Coronary artery (tissue), 2 donors: ENCODE measurements around the gene CACNB1.
A peak's percentile ranks its signal among the peaks of the same experiment; 100 is the strongest.

ENCODE experiments used
- DNase-seq: peaks from one replicate; pipeline ENCODE4 v3.0.0-alpha.2; 2017; ENCODE audit warnings: low spot score
- H3K27ac ChIP-seq, 2 donors: fragments of 200-600 bp; sonication (generic); one replicate each; pipeline ENCODE4 v1.5.1; 2016 to 2019
- H3K4me3 ChIP-seq: fragments of 200-600 bp; sonication (generic); 2 replicates; pipeline ENCODE4 v1.5.1; 2016; ENCODE audit warnings: mild to moderate bottlenecking, moderate library complexity
- CTCF ChIP-seq: fragments of 200-600 bp; sonication (generic); IDR thresholded peaks from one replicate; pipeline ENCODE4 v1.5.1; 2019; ENCODE audit warnings: antibody characterized with exemption

The CACNB1 gene

GRCh38 chr17:39161962-39162361 lies 35.5 kb downstream of the CACNB1 start:
- no peak for DNase-seq
- H3K27ac ChIP-seq, result no peak overlapping the region
- H3K4me3 ChIP-seq, result no peak overlapping the region
- no peak for TF ChIP-seq CTCF

GRCh38 chr17:39158623-39159022 lies 38.8 kb downstream of the CACNB1 start:
- Histone ChIP-seq H3K4me3 (no peak overlapping the region), H3K27ac (no peak overlapping the region)
- TF ChIP-seq CTCF, result no peak
- DNase-seq, result no peak

DNA sequence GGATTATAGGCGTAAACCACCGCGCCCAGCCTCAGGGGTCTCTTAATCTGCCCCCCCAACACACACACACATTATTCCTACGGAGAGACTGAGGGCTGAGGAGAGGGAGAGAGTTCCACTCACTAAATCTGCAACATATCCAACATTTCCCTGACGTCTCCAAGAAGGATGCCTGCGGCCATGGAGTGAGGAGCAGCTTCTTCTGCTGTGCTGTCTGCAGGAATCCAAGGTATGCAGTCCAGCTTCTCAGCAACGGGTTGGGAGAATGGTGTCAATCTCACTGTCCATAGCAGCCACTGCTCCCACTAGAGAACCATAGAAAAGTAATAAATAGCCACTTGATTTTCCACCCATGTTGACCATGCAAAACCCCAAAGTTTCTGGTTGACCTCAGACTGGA lies 41.0 kb downstream of the CACNB1 start:
- no peak for DNase-seq
- TF ChIP-seq CTCF, result no peak
- Histone ChIP-seq H3K4me3 (no peak overlapping the region), H3K27ac (no peak overlapping the region)

- Histone ChIP-seq H3K27ac (no peak overlapping the region), H3K4me3 (no peak overlapping the region)
- DNase-seq, result no peak
- TF ChIP-seq CTCF, result no peak
Observed at GRCh38 chr17:39155654-39156053, 41.8 kb downstream of the CACNB1 start.

DNA sequence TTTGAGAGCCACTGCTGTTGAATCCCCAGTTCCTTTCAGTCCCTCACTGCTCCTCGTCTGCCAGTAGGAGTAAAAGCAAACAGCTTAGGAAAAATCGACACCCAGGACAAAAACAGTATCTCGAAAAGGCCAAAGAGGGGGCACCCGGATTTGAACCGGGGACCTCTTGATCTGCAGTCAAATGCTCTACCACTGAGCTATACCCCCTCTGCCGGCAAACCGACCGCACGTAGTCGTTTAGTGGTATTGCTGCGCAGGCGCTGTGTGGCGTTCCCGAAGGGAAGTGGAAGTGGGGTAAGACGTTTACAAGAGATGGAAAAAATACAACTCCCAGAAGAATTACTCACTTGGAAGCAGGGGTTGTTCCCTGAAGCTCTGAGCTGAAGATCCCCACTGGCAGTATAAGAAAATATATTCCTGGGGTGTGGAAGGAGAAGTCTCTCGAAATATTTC lies 43.8 kb downstream of the CACNB1 start:
- Histone ChIP-seq H3K27ac (peak overlapping the region; percentile 88 to 96), H3K4me3 (peak overlapping the region; percentile 82)
- peak; percentile 96 for DNase-seq
- no peak for TF ChIP-seq CTCF

DNA sequence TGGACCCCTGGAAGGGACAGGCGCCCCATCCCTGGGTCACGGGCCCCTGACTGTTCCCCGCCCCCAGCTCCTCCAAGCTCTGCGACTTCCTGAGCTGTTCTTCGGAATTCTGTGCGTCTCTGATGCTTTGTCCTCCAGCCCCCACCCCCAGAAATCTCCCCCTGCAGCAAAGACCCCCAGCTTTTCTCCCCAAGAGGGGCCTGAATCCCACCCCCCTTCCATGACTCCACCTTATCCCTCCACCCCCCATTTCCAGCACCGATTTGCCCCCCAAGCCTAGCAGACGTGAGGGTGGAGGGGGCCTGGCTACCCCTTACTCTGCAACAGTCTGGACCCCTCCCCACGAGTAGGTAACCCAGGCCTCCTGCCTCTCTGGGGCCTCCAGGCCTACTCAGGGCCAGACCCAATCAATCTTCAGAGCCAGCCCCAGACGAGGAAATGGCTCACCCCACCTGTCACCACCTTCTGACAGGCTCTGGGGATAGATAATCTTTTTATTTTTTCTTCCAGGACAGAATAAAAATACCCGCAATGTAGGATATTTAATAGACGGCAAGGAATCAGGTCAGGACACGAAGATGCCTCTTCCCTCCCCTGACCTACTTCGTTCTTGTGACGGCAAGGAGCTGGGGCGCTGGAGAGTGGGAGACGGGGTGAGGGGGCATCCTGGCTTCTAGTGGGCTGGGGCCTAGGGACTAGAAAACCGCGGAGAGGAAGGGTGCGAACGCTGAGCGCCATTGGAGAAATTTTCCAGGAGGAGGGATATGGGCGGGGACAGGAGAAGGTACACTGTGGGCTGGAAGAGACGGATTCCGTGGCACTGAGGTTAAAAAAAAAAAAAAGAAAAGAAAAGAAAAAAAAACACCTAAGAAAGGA lies 45.3 kb downstream of the CACNB1 start:
- no peak for DNase-seq
- peak overlapping the region; percentile 82 for H3K4me3 ChIP-seq
- no peak for TF ChIP-seq CTCF
- H3K27ac ChIP-seq, result peak overlapping the region; percentile 36 to 68
